Measurements from ENCODE around the gene ABTB1. TPM values are rescaled to one million over a fixed set of nuclear protein-coding genes. Genes with fewer than 3 reads are reported as not detected.

The ABTB1 gene
- total and polyA plus RNA-seq, 8 donors: 22.0 to 113 (median 43.7) TPM

- no peak for DNase-seq
- H3K4me3 ChIP-seq: no peak overlapping the region
- no peaks in the 10 kb centered on the region for H3K27me3 ChIP-seq
- intact Hi-C loops (cut with DNase I; ENCODE audit: low total_unique reads): no loop called here
- peaks cover 22 to 31% (median 29%) of the 10 kb centered on the region in 4 donors for H3K4me1 ChIP-seq
- H3K27ac ChIP-seq: no peak overlapping the region
- no peak for TF ChIP-seq EP300 (IDR thresholded peaks at IDR 0.05)
- no peak for TF ChIP-seq CTCF (IDR thresholded peaks at IDR 0.05)
- no peak for TF ChIP-seq POLR2A (IDR thresholded peaks at IDR 0.05)
- TF ChIP-seq POLR2AphosphoS5 (IDR thresholded peaks at IDR 0.05): no peak
- WGBS, 5 donors: 90 to 98% (median 95%) methylated on average over 2 to 7 of the region's 7 CpGs
- no peaks in the 10 kb centered on the region for H3K9me3 ChIP-seq
- no peaks in the 10 kb centered on the region for H3K36me3 ChIP-seq
Observed at GRCh38 chr3:127670229-127670559, 2.6 kb upstream of the ABTB1 start.

GRCh38 chr3:127670761-127671522 is 1.8 kb upstream of the ABTB1 start:
- peak in 1 of 2 donors; percentile 24 for DNase-seq
- peaks cover 27 to 38% (median 29%) of the 10 kb centered on the region in 4 donors for H3K4me1 ChIP-seq
- intact Hi-C loops (cut with DNase I; ENCODE audit: low total_unique reads): no loop called here

GRCh38 chr3:127671523-127672428 is 976 bp upstream of the ABTB1 start:
- intact Hi-C loops (cut with DNase I; ENCODE audit: low total_unique reads): no loop called here
- Histone ChIP-seq H3K27me3 (no peaks in the 10 kb centered on the region), H3K4me3 (peak overlapping the region; percentile 98 to 100 (median 98)), H3K27ac (peak overlapping the region; percentile 87 to 98 (median 96)), H3K9me3 (no peaks in the 10 kb centered on the region), H3K4me1 (peaks cover 28 to 39% (median 31%) of the 10 kb centered on the region in 4 donors), H3K36me3 (peaks cover 2 to 15% (median 11%) of the 10 kb centered on the region in 4 donors)
- no peak for TF ChIP-seq EP300 (IDR thresholded peaks at IDR 0.05)
- DNase-seq: peak; percentile 29 to 64
- WGBS, 5 donors: 17 to 42% (median 20%) methylated on average over 15 to 44 of the region's 44 CpGs

More at GRCh38 chr3:127670761-127671522, 1.8 kb upstream of the ABTB1 start:
- Histone ChIP-seq H3K36me3 (peaks cover under 1 to 6% (median 3%) of the 10 kb centered on the region in 4 donors), H3K27ac (no peak overlapping the region), H3K4me3 (no peak overlapping the region), H3K9me3 (no peaks in the 10 kb centered on the region), H3K27me3 (no peaks in the 10 kb centered on the region)
- whole genome bisulfite sequencing, 5 donors: 93 to 97% (median 95%) methylated on average over 12 to 20 of the region's 20 CpGs
- TF ChIP-seq EP300 (IDR thresholded peaks at IDR 0.05): no peak
- no peak for TF ChIP-seq CTCF (IDR thresholded peaks at IDR 0.05)
- no peak for TF ChIP-seq POLR2A (IDR thresholded peaks at IDR 0.05)
- TF ChIP-seq POLR2AphosphoS5 (IDR thresholded peaks at IDR 0.05): no peak

GRCh38 chr3:127673191-127674100 is 694 bp downstream of the ABTB1 start:
- TF ChIP-seq POLR2A (IDR thresholded peaks at IDR 0.05): no peak
- TF ChIP-seq POLR2AphosphoS5 (IDR thresholded peaks at IDR 0.05): no peak
- no peak for TF ChIP-seq EP300 (IDR thresholded peaks at IDR 0.05)
- TF ChIP-seq CTCF (IDR thresholded peaks at IDR 0.05): no peak
- peaks cover 10 to 31% (median 28%) of the 10 kb centered on the region in 4 donors for H3K36me3 ChIP-seq
- H3K27me3 ChIP-seq: no peaks in the 10 kb centered on the region
- peak; percentile 61 to 80 for DNase-seq
- intact Hi-C loops (cut with DNase I; ENCODE audit: low total_unique reads): no loop called here
- WGBS, 5 donors: 12 to 20% (median 14%) methylated on average over 33 to 51 of the region's 51 CpGs
- H3K4me1 ChIP-seq: peaks cover 28 to 39% (median 31%) of the 10 kb centered on the region in 4 donors
- H3K4me3 ChIP-seq: peak overlapping the region; percentile 98 to 100 (median 98)
- no peaks in the 10 kb centered on the region for H3K9me3 ChIP-seq
- H3K27ac ChIP-seq: peak overlapping the region; percentile 86 to 98 (median 96)

Measured in stomach (tissue), 9 donors.